GM18519 (cell line): ENCODE measurements around the gene GAB2.

ENCODE experiments used
- ATAC-seq: cut with Tn5 transposase; IDR thresholded peaks from one replicate; pipeline ENCODE4 v1.9.1; 2021; ENCODE audit warnings: mild to moderate bottlenecking, moderate library complexity; ENCODE audit not compliant: unreplicated experiment, low FRiP score

Gene GAB2

GRCh38 chr11:78429209-78429608 lies 11.6 kb upstream of the GAB2 start:
- no peak for ATAC-seq

- ATAC-seq, result no peak
Measured at GRCh38 chr11:78428773-78429172, 11.2 kb upstream of the GAB2 start.

GRCh38 chr11:78428266-78428636 lies 10.6 kb upstream of the GAB2 start:
- no peak for ATAC-seq

GRCh38 chr11:78427615-78428265 lies 10.1 kb upstream of the GAB2 start:
- no peak for ATAC-seq

- no peak for ATAC-seq
Measured at GRCh38 chr11:78426845-78427244, 9.2 kb upstream of the GAB2 start.

- ATAC-seq, result no peak
Measured at GRCh38 chr11:78425399-78426070, 7.9 kb upstream of the GAB2 start.

GRCh38 chr11:78424334-78425270 lies 7.0 kb upstream of the GAB2 start:
- peak; percentile 27 for ATAC-seq

GRCh38 chr11:78423241-78423640 lies 5.6 kb upstream of the GAB2 start:
- ATAC-seq, result no peak

GRCh38 chr11:78420796-78421209 lies 3.2 kb upstream of the GAB2 start:
- no peak for ATAC-seq

- no peak for ATAC-seq
Measured at GRCh38 chr11:78420255-78420764, 2.7 kb upstream of the GAB2 start.

- ATAC-seq, result no peak
Measured at GRCh38 chr11:78419327-78419726, 1.7 kb upstream of the GAB2 start.

- no peak for ATAC-seq
Measured at GRCh38 chr11:78418584-78419211, 1.1 kb upstream of the GAB2 start.

GRCh38 chr11:78417888-78418583 lies 416 bp upstream of the GAB2 start:
- ATAC-seq, result peak; percentile 36

- ATAC-seq, result no peak
Measured at GRCh38 chr11:78416285-78417174, 1.1 kb downstream of the GAB2 start.

- no peak for ATAC-seq
Measured at GRCh38 chr11:78415338-78415737, 2.3 kb downstream of the GAB2 start.

GRCh38 chr11:78414321-78415051 lies 3.1 kb downstream of the GAB2 start:
- no peak for ATAC-seq

GRCh38 chr11:78408619-78409018 lies 9.0 kb downstream of the GAB2 start:
- ATAC-seq, result no peak

- no peak for ATAC-seq
Measured at GRCh38 chr11:78406568-78407196, 10.9 kb downstream of the GAB2 start.
